Activated T-helper 9 cell treated with anti-CD3 and anti-CD28 coated beads, Interleukin-2, amount 50 U/mL, for 16 hours (primary cell): ENCODE results near the gene TMBIM6.
"Not testable (repeated sequence)": the region's sequence is repeated elsewhere in the genome, so short reads cannot be mapped to it uniquely, and the experiment has no call there.

Experiments
- DNase-seq: peaks from one replicate; pipeline ENCODE4 v3.0.0-alpha.2; 2020; ENCODE audit warnings: low read depth

The TMBIM6 gene

GRCh38 chr12:49730050-49730449 is 11.3 kb upstream of the TMBIM6 start:
- no peak for DNase-seq

GRCh38 chr12:49730568-49731101 is 10.7 kb upstream of the TMBIM6 start:
- DNase-seq: no peak

- DNase-seq: no peak
Measured at GRCh38 chr12:49733219-49734017, 7.9 kb upstream of the TMBIM6 start.

- not testable (repeated sequence) for DNase-seq
Measured at GRCh38 chr12:49734900-49735299, 6.5 kb upstream of the TMBIM6 start.

- not testable (repeated sequence) for DNase-seq
Measured at GRCh38 chr12:49738721-49739120, 2.6 kb upstream of the TMBIM6 start.

- not testable (repeated sequence) for DNase-seq
Measured at GRCh38 chr12:49740277-49740676, 1.1 kb upstream of the TMBIM6 start.

- DNase-seq: peak; percentile 84
Measured at GRCh38 chr12:49741882-49742620, 694 bp downstream of the TMBIM6 start.

GRCh38 chr12:49744363-49744885 is 3.1 kb downstream of the TMBIM6 start:
- DNase-seq: no peak

- no peak for DNase-seq
Measured at GRCh38 chr12:49748306-49748705, 6.9 kb downstream of the TMBIM6 start.

- no peak for DNase-seq
Measured at GRCh38 chr12:49748800-49749199, 7.4 kb downstream of the TMBIM6 start.

- DNase-seq: peak; percentile 28
Measured at GRCh38 chr12:49750027-49750995, 9.0 kb downstream of the TMBIM6 start.

GRCh38 chr12:49750996-49751393 is 9.6 kb downstream of the TMBIM6 start:
- no peak for DNase-seq

GRCh38 chr12:49761677-49762467 is 20.5 kb downstream of the TMBIM6 start:
- DNase-seq: no peak

- DNase-seq: no peak
Measured at GRCh38 chr12:49762468-49762847, 21.1 kb downstream of the TMBIM6 start.

GRCh38 chr12:49763006-49763591 is 21.7 kb downstream of the TMBIM6 start:
- DNase-seq: peak; percentile 66

- no peak for DNase-seq
Measured at GRCh38 chr12:49764126-49764525, 22.8 kb downstream of the TMBIM6 start.

GRCh38 chr12:49766115-49766455 is 24.7 kb downstream of the TMBIM6 start:
- no peak for DNase-seq

GRCh38 chr12:49767333-49767732 is 26.0 kb downstream of the TMBIM6 start:
- no peak for DNase-seq

- not testable (repeated sequence) for DNase-seq
Measured at GRCh38 chr12:49773102-49773501, 31.7 kb downstream of the TMBIM6 start.

GRCh38 chr12:49776413-49776812 is 35.1 kb downstream of the TMBIM6 start:
- peak; percentile 31 for DNase-seq

GRCh38 chr12:49776858-49777257 is 35.5 kb downstream of the TMBIM6 start:
- no peak for DNase-seq
